Mucosa of stomach (tissue), 1 donor: Measurements from ENCODE around the gene LRP1B.
"Not testable (repeated sequence)": the region's sequence is repeated elsewhere in the genome, so short reads cannot be mapped to it uniquely, and the experiment has no call there.

Experiments
- H3K27me3 ChIP-seq: one replicate; pipeline ENCODE4 v1.7.0; 2013; ENCODE audit warnings: mild to moderate bottlenecking, low read length; ENCODE audit not compliant: control insufficient read depth, insufficient read depth
- H3K36me3 ChIP-seq: one replicate; pipeline ENCODE4 v1.7.0; 2013; ENCODE audit warnings: low read length; ENCODE audit not compliant: control insufficient read depth, insufficient read depth
- H3K4me1 ChIP-seq: one replicate; pipeline ENCODE4 v1.7.0; 2013; ENCODE audit warnings: mild to moderate bottlenecking, low read length; ENCODE audit not compliant: control insufficient read depth, insufficient read depth
- H3K4me3 ChIP-seq: one replicate; pipeline ENCODE4 v1.7.0; 2013; ENCODE audit warnings: low read length
- H3K9ac ChIP-seq: one replicate; pipeline ENCODE4 v1.7.0; 2013; ENCODE audit warnings: mild to moderate bottlenecking, low read length, moderate library complexity
- H3K9me3 ChIP-seq: one replicate; pipeline ENCODE4 v1.7.0; 2013; ENCODE audit warnings: mild to moderate bottlenecking, low read length, moderate library complexity; ENCODE audit not compliant: control insufficient read depth
- donor health status: Pancreatic carcinoma.

Gene LRP1B

DNA sequence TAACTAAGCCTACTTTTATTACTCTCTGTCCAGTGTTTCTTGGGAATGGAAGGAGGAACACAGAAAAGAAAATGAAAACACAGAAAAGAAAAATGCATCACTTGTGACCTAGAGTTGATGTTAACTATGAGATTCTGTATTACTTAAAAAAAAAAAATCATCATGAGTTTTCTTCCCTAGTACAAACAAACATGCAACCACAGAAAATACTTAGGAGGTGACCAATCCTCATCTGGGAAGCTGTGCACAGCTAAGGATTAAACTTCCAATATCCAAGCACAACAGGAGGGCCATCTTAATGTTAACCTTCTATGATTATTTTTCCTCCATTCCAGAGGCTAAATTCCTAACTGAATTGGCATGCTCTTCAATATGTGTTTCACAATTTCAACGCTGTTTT lies 1140.4 kb downstream of the LRP1B start:
- no peaks in the 10 kb centered on the region for H3K36me3 ChIP-seq
- H3K9me3 ChIP-seq = no peaks in the 10 kb centered on the region
- no peak overlapping the region for H3K4me3 ChIP-seq

GRCh38 chr2:140988597-140988996 lies 1142.2 kb downstream of the LRP1B start:
- H3K4me1 ChIP-seq = no peaks in the 10 kb centered on the region
- H3K9me3 ChIP-seq = no peaks in the 10 kb centered on the region
- no peak overlapping the region for H3K4me3 ChIP-seq
- no peaks in the 10 kb centered on the region for H3K36me3 ChIP-seq
- H3K27me3 ChIP-seq = no peaks in the 10 kb centered on the region
- no peak overlapping the region for H3K9ac ChIP-seq

More for the DNA sequence above, 1140.4 kb downstream of the LRP1B start:
- Histone ChIP-seq H3K27me3 (no peaks in the 10 kb centered on the region), H3K4me1 (no peaks in the 10 kb centered on the region), H3K9ac (no peak overlapping the region)

DNA sequence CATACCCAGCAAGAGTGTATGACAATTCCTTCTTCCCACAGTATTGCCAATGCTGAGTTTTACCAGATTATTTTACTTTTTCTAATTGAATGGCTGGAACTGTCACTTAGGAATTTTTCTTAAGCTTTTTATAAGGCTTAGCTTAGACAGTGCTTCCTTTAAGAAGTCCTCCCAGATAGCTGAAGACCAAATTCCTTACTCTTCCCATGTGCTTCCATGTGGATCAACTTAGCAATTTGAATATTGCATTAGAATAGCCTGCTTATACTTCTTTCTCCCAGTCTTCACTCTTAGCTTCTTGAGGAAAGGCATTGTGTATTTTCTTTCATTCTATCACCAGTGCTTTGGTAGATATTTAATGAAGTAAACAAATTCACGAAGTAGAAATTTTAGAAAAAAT lies 1144.4 kb downstream of the LRP1B start:
- Histone ChIP-seq H3K36me3 (no peaks in the 10 kb centered on the region), H3K9ac (no peak overlapping the region), H3K4me1 (no peaks in the 10 kb centered on the region), H3K27me3 (no peaks in the 10 kb centered on the region), H3K4me3 (no peak overlapping the region), H3K9me3 (no peaks in the 10 kb centered on the region)

- no peaks in the 10 kb centered on the region for H3K9me3 ChIP-seq
- no peak overlapping the region for H3K4me3 ChIP-seq
- no peaks in the 10 kb centered on the region for H3K36me3 ChIP-seq
- no peaks in the 10 kb centered on the region for H3K27me3 ChIP-seq
- no peak overlapping the region for H3K9ac ChIP-seq
- no peaks in the 10 kb centered on the region for H3K4me1 ChIP-seq
These were observed 1155.6 kb downstream of the LRP1B start for GRCh38 chr2:140975237-140975636.

- no peaks in the 10 kb centered on the region for H3K36me3 ChIP-seq
These were observed 1158.1 kb downstream of the LRP1B start for GRCh38 chr2:140972724-140973123.

GRCh38 chr2:140964324-140964723 lies 1166.5 kb downstream of the LRP1B start:
- not testable (repeated sequence) for H3K9ac ChIP-seq, H3K36me3 ChIP-seq, H3K9me3 ChIP-seq, H3K4me1 ChIP-seq, H3K27me3 ChIP-seq, H3K4me3 ChIP-seq

More at GRCh38 chr2:140972724-140973123, 1158.1 kb downstream of the LRP1B start:
- H3K4me1 ChIP-seq = no peaks in the 10 kb centered on the region
- H3K27me3 ChIP-seq = no peaks in the 10 kb centered on the region
- H3K9ac ChIP-seq = no peak overlapping the region
- H3K4me3 ChIP-seq = no peak overlapping the region
- H3K9me3 ChIP-seq = no peaks in the 10 kb centered on the region

DNA sequence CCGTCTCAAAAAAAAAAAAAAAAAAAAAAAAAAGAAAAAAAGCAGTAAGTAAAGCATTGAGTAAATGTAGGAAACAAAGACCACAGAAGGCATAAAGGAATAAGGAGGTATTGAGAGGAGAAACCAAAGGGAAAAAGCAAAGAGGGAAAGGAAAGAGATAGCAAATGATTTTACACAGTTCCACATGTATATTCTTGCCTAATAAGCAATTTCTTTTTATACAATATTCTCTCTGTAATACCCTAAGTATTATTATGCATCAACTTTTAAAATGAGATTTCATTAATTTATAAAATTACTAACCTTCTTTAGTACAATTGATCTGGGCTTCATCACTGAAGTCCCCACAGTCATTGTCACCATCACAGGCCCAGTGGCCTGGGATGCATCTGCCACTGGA lies 1180.9 kb downstream of the LRP1B start:
- Histone ChIP-seq H3K36me3 (no peaks in the 10 kb centered on the region), H3K4me1 (no peaks in the 10 kb centered on the region), H3K9me3 (no peaks in the 10 kb centered on the region), H3K4me3 (no peak overlapping the region), H3K27me3 (no peaks in the 10 kb centered on the region), H3K9ac (no peak overlapping the region)

GRCh38 chr2:140947236-140947635 lies 1183.6 kb downstream of the LRP1B start:
- Histone ChIP-seq H3K27me3 (no peaks in the 10 kb centered on the region), H3K36me3 (no peaks in the 10 kb centered on the region), H3K4me1 (no peaks in the 10 kb centered on the region), H3K9ac (no peak overlapping the region), H3K4me3 (no peak overlapping the region), H3K9me3 (no peaks in the 10 kb centered on the region)

DNA sequence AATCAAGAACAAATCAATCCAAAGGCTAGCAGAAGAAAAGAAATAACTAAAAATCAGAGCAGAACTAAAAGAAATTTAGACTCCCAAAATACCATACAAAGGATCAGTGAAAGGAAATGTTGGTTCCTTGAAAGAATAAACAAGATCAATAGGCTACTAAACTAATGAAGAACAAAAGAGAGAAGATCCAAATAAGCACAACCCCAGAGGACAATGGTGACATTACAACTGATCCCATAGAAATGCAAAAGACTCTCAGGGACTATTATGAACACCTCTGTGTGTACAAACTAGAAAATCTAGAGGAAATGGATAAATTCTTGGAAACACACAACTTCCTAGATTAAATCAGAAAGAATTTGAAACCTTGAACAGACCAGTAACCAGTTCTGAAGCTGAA lies 1186.9 kb downstream of the LRP1B start:
- no peak overlapping the region for H3K4me3 ChIP-seq
- no peaks in the 10 kb centered on the region for H3K9me3 ChIP-seq
- H3K4me1 ChIP-seq = no peaks in the 10 kb centered on the region
- no peaks in the 10 kb centered on the region for H3K27me3 ChIP-seq
- no peak overlapping the region for H3K9ac ChIP-seq
- H3K36me3 ChIP-seq = no peaks in the 10 kb centered on the region

DNA sequence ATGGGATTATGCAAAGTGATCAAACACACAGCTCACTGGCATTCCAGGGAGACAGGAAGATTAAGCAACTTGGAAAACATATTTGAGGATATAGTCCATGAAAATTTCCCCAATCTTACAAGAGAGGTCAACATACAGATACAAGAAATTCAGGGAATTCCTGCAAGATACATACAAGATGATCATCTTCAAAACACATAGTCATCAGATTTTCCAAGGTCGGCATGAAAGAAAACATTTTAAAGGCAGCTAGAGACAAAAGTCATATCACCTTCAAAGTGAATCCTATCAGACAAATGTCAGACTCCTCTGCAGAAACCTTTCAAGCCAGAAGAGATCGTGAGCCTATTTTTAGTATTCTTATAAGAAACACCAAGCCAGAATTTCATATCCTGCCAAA lies 1188.5 kb downstream of the LRP1B start:
- H3K9me3 ChIP-seq = no peaks in the 10 kb centered on the region
- H3K4me1 ChIP-seq = no peaks in the 10 kb centered on the region
- H3K36me3 ChIP-seq = no peaks in the 10 kb centered on the region
- H3K4me3 ChIP-seq = no peak overlapping the region
- H3K27me3 ChIP-seq = no peaks in the 10 kb centered on the region
- H3K9ac ChIP-seq = no peak overlapping the region

DNA sequence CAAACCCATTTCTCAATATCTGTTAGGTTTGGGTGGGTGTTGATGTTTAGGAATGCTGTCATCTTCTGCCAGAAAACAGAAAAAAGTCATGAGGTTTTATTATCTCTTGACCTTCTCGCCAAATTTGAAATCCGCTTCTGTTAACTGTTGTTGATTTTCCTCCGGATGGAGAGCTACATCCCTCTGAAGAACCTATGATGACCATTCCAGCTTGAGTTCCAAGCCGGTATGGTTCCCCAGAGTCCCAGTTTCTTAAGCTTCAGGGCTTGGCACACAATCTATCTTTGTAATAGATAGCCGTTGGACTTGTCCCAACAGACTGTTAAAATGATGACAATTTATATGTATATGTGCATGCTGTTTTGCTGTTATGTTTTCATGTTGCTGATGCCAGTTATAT lies 1201.0 kb downstream of the LRP1B start:
- Histone ChIP-seq H3K4me1 (no peaks in the 10 kb centered on the region), H3K4me3 (no peak overlapping the region), H3K36me3 (no peaks in the 10 kb centered on the region), H3K9ac (no peak overlapping the region), H3K27me3 (no peaks in the 10 kb centered on the region), H3K9me3 (no peaks in the 10 kb centered on the region)

- H3K27me3 ChIP-seq = no peaks in the 10 kb centered on the region
- H3K4me3 ChIP-seq = no peak overlapping the region
- no peaks in the 10 kb centered on the region for H3K4me1 ChIP-seq
- H3K36me3 ChIP-seq = no peaks in the 10 kb centered on the region
- H3K9ac ChIP-seq = no peak overlapping the region
- no peaks in the 10 kb centered on the region for H3K9me3 ChIP-seq
These were observed 1212.4 kb downstream of the LRP1B start for GRCh38 chr2:140918426-140918825.

- Histone ChIP-seq H3K9me3 (no peaks in the 10 kb centered on the region), H3K36me3 (no peaks in the 10 kb centered on the region), H3K27me3 (no peaks in the 10 kb centered on the region), H3K4me3 (no peak overlapping the region), H3K4me1 (no peaks in the 10 kb centered on the region), H3K9ac (no peak overlapping the region)
These were observed 1214.4 kb downstream of the LRP1B start for GRCh38 chr2:140916410-140916809.
